OCI-LY7 (cell line): ENCODE data around the gene ITM2B. TPM values are rescaled to one million over a fixed set of nuclear protein-coding genes. Genes with fewer than 3 reads are reported as not detected.

Experiments
- BruUV-seq: library from RNA; stranded (reverse); fragments of 400-500 nt; replicated peaks from 2 replicates; lab custom pipeline; 2021; lab: Mats Ljungman, UMichigan
- CTCF ChIA-PET: fragments of 300-600 bp; sonication (Branson Sonifier 250); formaldehyde crosslinking; loops from one replicate; lab custom pipeline; 2022; ENCODE audit warnings: antibody characterized with exemption; ENCODE audit not compliant: unreplicated experiment; lab: Charles Lee
- POLR2A ChIA-PET: fragments of 300-600 bp; sonication (Branson Sonifier 250); formaldehyde crosslinking; loops from one replicate; lab custom pipeline; 2022; ENCODE audit warnings: antibody characterized with exemption; lab: Charles Lee
- DNase-seq: peaks from one replicate; pipeline ENCODE4 v3.0.0-alpha.2; 2015; ENCODE audit warnings: low spot score
- H2AFZ ChIP-seq: fragments of 200-600 bp; sonication (generic), shearing (Covaris generic); 2 replicates; pipeline ENCODE4 v1.6.1; 2014; ENCODE audit warnings: mild to moderate bottlenecking, antibody characterized with exemption, low read length, moderate library complexity
- H3K27ac ChIP-seq: fragments of 200-600 bp; sonication (generic); 2 replicates; pipeline ENCODE4 v1.5.1; 2014; ENCODE audit warnings: mixed run types, low read depth, mild to moderate bottlenecking, moderate library complexity, low read length, inconsistent platforms; ENCODE audit not compliant: poor library complexity, severe bottlenecking
- H3K36me3 ChIP-seq: fragments of 200-600 bp; sonication (generic); 2 replicates; pipeline ENCODE4 v1.6.1; 2014; ENCODE audit warnings: mild to moderate bottlenecking, antibody characterized with exemption, low read length, moderate library complexity, mixed read lengths; ENCODE audit not compliant: insufficient read depth
- H3K4me1 ChIP-seq: fragments of 200-600 bp; sonication (generic); 2 replicates; pipeline ENCODE4 v1.5.1; 2014; ENCODE audit warnings: mild to moderate bottlenecking, low read length; ENCODE audit not compliant: insufficient read depth, poor library complexity, severe bottlenecking
- H3K4me2 ChIP-seq: fragments of 200-600 bp; sonication (generic); 2 replicates; pipeline ENCODE4 v1.6.1; 2014; ENCODE audit warnings: mild to moderate bottlenecking, low read length
- H3K4me3 ChIP-seq: fragments of 200-600 bp; sonication (generic); 2 replicates; pipeline ENCODE4 v1.5.1; 2014; ENCODE audit warnings: mild to moderate bottlenecking, low read depth, low read length; ENCODE audit not compliant: poor library complexity, severe bottlenecking
- H3K79me2 ChIP-seq: fragments of 200-600 bp; sonication (generic); 2 replicates; pipeline ENCODE4 v1.6.1; 2016; ENCODE audit warnings: low read depth, mild to moderate bottlenecking, low read length, moderate library complexity, mixed read lengths; ENCODE audit not compliant: insufficient read depth
- H3K9me2 ChIP-seq: fragments of 200-600 bp; sonication (generic); 2 replicates; pipeline ENCODE4 v1.6.1; 2016; ENCODE audit warnings: mild to moderate bottlenecking, low read length, mixed read lengths; ENCODE audit not compliant: insufficient read depth
- H3K9me3 ChIP-seq: fragments of 200-600 bp; sonication (generic); 2 replicates; pipeline ENCODE4 v1.6.1; 2014; ENCODE audit warnings: mild to moderate bottlenecking, mixed run types, low read length, mixed read lengths
- H4K20me1 ChIP-seq: fragments of 200-600 bp; sonication (generic); 2 replicates; pipeline ENCODE4 v1.6.1; 2014; ENCODE audit warnings: mild to moderate bottlenecking, antibody characterized with exemption, low read length, moderate library complexity, mixed read lengths; ENCODE audit not compliant: insufficient read depth
- CTCF ChIP-seq: fragments of 200-600 bp; sonication (generic); conservative IDR thresholded peaks from 2 replicates; pipeline ENCODE4 v1.5.1; 2014; ENCODE audit warnings: mild to moderate bottlenecking, antibody characterized with exemption, low read length, moderate library complexity, mixed read lengths
- EZH2phosphoT487 ChIP-seq: fragments of 200-600 bp; sonication (generic); IDR thresholded peaks from 2 replicates; pipeline ENCODE4 v1.6.1; 2018; ENCODE audit warnings: low read depth, borderline replicate concordance, mild to moderate bottlenecking, mixed run types, antibody characterized with exemption, low read length, moderate library complexity, mixed read lengths
- intact Hi-C: fragments of 100-400 bp; cut with micrococcal nuclease; formaldehyde crosslinking; loops from one replicate; pipeline ENCODE4 v1.10.0; 2022; ENCODE audit not compliant: unreplicated experiment
- total RNA-seq, 2 experiments: library from RNA; depleted of rRNA in 1 of 2; stranded (reverse); fragments of >200 nt in 1 of 2; shearing (Covaris generic) in 1 of 2; gene quantifications; 2 replicates each; pipeline ENCODE4 v1.2.3, GENCODE V29; 2014 to 2022

The ITM2B gene
- total RNA-seq, 2 experiments from 2014 or later = 14.7 to 43.3 TPM

DNA sequence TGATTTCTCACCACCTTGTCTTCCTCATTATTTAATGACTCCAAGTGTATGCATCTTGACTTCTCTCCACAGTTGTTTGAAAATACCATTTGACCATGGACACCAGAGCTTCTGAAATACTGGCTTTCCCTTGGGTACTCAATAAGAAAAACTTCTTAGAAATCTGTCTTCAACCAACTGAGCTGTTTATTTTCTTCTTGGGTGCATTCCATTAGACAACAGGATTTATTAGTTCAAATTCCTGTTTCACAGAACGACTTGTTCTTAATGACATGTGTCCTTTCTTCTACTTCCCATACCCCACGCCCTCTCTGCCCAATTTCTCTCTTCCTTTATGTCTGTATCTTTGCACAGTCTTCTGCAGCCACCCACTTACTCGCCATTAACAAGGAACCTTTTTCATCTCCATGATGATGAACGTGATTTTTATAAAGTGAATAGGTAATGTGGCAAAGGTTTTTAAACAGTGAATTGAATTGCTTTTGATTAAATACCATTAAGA lies 11.3 kb upstream of the ITM2B start:
- Histone ChIP-seq H3K9me2 (no peaks in the 10 kb centered on the region), H2AFZ (peak overlapping the region; percentile 54; the same call in 1 of the 2 replicates), H3K4me2 (no peak overlapping the region), H3K36me3 (no peaks in the 10 kb centered on the region), H3K79me2 (no peaks in the 10 kb centered on the region), H3K4me1 (peaks cover 9% of the 10 kb centered on the region), H3K9me3 (no peaks in the 10 kb centered on the region), H3K4me3 (no peak overlapping the region), H4K20me1 (no peaks in the 10 kb centered on the region), H3K27ac (no peak overlapping the region)
- no peak for DNase-seq
- ChIA-PET POLR2A (interaction anchor here (1.7 kb wide), 1 partner anchor 14 kb away, joined by 5 read pairs; no protein-coding TSS in a partner anchor), CTCF (interaction anchor here (1.4 kb wide), 1 partner anchor 396 kb away, joined by 3 read pairs; no protein-coding TSS in a partner anchor)
- BruUV-seq = no TSS peak
- intact Hi-C loops = no loop called here
- TF ChIP-seq EZH2phosphoT487 (no peak), CTCF (no peak)

DNA sequence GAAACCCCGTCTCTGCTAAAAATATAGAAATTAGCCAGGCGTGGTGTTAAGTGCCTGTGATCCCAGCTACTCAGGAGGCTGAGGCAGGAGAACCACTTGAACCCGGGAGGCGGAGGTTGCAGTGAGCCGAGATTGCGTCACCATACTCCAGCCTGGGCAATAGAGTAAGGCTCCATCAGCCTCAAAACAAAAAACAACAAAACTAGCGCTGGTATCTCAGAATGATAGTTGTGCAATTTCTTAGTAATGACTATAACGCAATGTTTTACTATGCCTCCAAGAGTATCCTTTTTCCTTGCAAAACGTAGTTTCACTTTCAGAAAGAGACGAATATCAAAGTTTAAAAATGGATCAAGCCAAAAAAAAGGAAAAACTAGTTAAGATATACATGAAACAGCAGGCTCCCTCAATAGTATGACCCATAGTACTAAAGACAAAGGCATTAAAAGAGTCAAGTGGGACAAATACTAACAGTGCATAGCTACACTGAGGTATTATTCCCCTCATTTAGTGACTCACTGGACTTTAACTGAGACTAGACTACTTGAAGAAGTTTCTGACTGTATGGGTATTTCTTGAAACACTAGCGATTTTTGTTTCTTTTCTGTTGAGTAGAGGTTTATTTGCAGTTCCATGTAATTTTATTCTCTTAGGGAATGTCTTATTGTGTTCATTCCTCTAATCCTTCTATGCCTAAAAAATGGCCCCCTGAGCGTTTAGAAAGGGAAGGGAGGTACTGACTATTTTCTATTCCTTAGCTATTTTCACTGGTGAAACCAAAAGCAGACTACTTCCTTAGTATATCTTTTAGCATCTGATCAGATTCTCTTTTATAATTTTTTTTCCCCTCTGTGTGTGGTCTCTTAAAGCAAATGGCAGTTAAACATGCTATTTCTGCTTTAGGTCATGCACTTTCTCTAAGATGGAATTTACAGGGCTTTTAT lies 10.4 kb upstream of the ITM2B start:
- no peaks in the 10 kb centered on the region for H3K79me2 ChIP-seq
- BruUV-seq = no TSS peak
- H3K9me2 ChIP-seq = no peaks in the 10 kb centered on the region
- no peak overlapping the region for H3K4me3 ChIP-seq
- no peaks in the 10 kb centered on the region for H3K9me3 ChIP-seq
- no peak overlapping the region for H3K27ac ChIP-seq
- ChIA-PET CTCF (no interaction called here), POLR2A (no interaction called here)
- H3K4me2 ChIP-seq = no peak overlapping the region
- no peaks in the 10 kb centered on the region for H3K36me3 ChIP-seq
- peaks cover 9% of the 10 kb centered on the region for H3K4me1 ChIP-seq
- TF ChIP-seq CTCF (no peak), EZH2phosphoT487 (no peak)
- intact Hi-C loops = no loop called here
- no peak for DNase-seq
- H2AFZ ChIP-seq = no peak overlapping the region
- no peaks in the 10 kb centered on the region for H4K20me1 ChIP-seq

GRCh38 chr13:48224701-48225100 lies 8.3 kb upstream of the ITM2B start:
- no peak for DNase-seq
- Histone ChIP-seq H3K9me2 (no peaks in the 10 kb centered on the region), H3K9me3 (no peaks in the 10 kb centered on the region), H3K4me2 (no peak overlapping the region), H3K27ac (no peak overlapping the region), H4K20me1 (no peaks in the 10 kb centered on the region), H3K4me1 (peaks cover 9% of the 10 kb centered on the region), H3K79me2 (no peaks in the 10 kb centered on the region), H3K4me3 (no peak overlapping the region), H3K36me3 (no peaks in the 10 kb centered on the region), H2AFZ (no peak overlapping the region)
- BruUV-seq = no TSS peak
- CTCF ChIA-PET = no interaction called here
- POLR2A ChIA-PET = interaction anchor here (0.7 kb wide), 2 partner anchors 54 to 346 kb away, joined by 3 read pairs; no protein-coding TSS in a partner anchor
- TF ChIP-seq EZH2phosphoT487 (no peak), CTCF (no peak)
- intact Hi-C loops = no loop called here
